Loucy (cell line): Measurements from ENCODE around the gene CAMTA1.

Experiments used
- CTCF ChIP-seq: fragments of 200-600 bp; sonication (generic); conservative IDR thresholded peaks from 2 replicates; pipeline ENCODE4 v1.5.1; 2014; ENCODE audit warnings: mild to moderate bottlenecking, antibody characterized with exemption, low read length
- EZH2phosphoT487 ChIP-seq: fragments of 200-600 bp; IDR thresholded peaks from 2 replicates; pipeline ENCODE4 v1.6.1; 2018; ENCODE audit warnings: antibody characterized with exemption, mild to moderate bottlenecking, moderate library complexity, borderline replicate concordance

GRCh38 chr1:7686301-7686850 lies 901.1 kb downstream of the CAMTA1 start:
- TF ChIP-seq EZH2phosphoT487 (no peak), CTCF (no peak)
